CD4-positive, alpha-beta T cell (primary cell): ENCODE results near the gene TESPA1. TPM values are rescaled to one million over a fixed set of nuclear protein-coding genes. Genes with fewer than 3 reads are reported as not detected.
A peak's percentile ranks its signal among the peaks of the same experiment; 100 is the strongest.

Source experiments
- ATAC-seq: fragments of 200-7000 bp; cut with Tn5 transposase; one replicate; pipeline ENCODE4 v1.10.0; 2022; ENCODE audit warnings: mild to moderate bottlenecking; ENCODE audit not compliant: poor library complexity
- CTCF ChIA-PET: fragments of 350-600 bp; sonication (Branson Sonifier 250); formaldehyde crosslinking; loops from one replicate; lab custom pipeline; 2021; ENCODE audit warnings: antibody characterized with exemption, inconsistent platforms; lab: Charles Lee
- POLR2A ChIA-PET: fragments of 350-600 bp; sonication (Branson Sonifier 250); formaldehyde crosslinking; loops from one replicate; lab custom pipeline; 2021; ENCODE audit warnings: antibody characterized with exemption, inconsistent platforms; lab: Charles Lee
- DNase-seq, 14 experiments: peaks; one replicate each; pipeline ENCODE4 v3.0.0-alpha.2; 2013 to 2020; ENCODE audit warnings: mixed read lengths in 2 of 14
- H3K27ac ChIP-seq, 2 donors: one replicate each; pipeline versions ENCODE4 v1.5.1 to v1.7.0; 2013; ENCODE audit warnings: low read length in 2 of 2, low read depth in 1 of 2, mild to moderate bottlenecking in 1 of 2
- H3K27me3 ChIP-seq, 2 experiments: 1 replicate in 1 of 2; 2 replicates in 1 of 2; pipeline versions ENCODE4 v1.6.1 to v1.7.0; 2013; ENCODE audit warnings: low read length in 2 of 2, control low read depth in 1 of 2, mild to moderate bottlenecking in 1 of 2, moderate library complexity in 1 of 2; ENCODE audit not compliant: insufficient read depth in 2 of 2, control insufficient read depth in 1 of 2
- H3K36me3 ChIP-seq: one replicate; pipeline ENCODE4 v1.6.1; 2013; ENCODE audit warnings: low read length, control low read depth; ENCODE audit not compliant: insufficient read depth
- H3K4me1 ChIP-seq: one replicate; pipeline ENCODE4 v1.6.1; 2013; ENCODE audit warnings: low read length, control low read depth; ENCODE audit not compliant: insufficient read depth
- H3K4me3 ChIP-seq: one replicate; pipeline ENCODE4 v1.5.1; 2013; ENCODE audit warnings: mild to moderate bottlenecking, low read length, moderate library complexity
- H3K9me3 ChIP-seq, 2 experiments: 1 replicate in 1 of 2; 2 replicates in 1 of 2; pipeline versions ENCODE4 v1.6.1 to v1.7.0; 2013; ENCODE audit warnings: low read length in 2 of 2, mild to moderate bottlenecking in 2 of 2, control low read depth in 1 of 2, moderate library complexity in 1 of 2; ENCODE audit not compliant: control insufficient read depth in 1 of 2, insufficient read depth in 1 of 2
- H3K27ac Mint-ChIP-seq: one replicate; pipeline ENCODE4 v1.8.0; 2020; ENCODE audit warnings: mixed read lengths
- H3K27me3 Mint-ChIP-seq: one replicate; pipeline ENCODE4 v1.8.0; 2021; ENCODE audit warnings: mixed read lengths
- H3K36me3 Mint-ChIP-seq: one replicate; pipeline ENCODE4 v1.8.0; 2021; ENCODE audit warnings: low read depth, mixed read lengths
- H3K4me1 Mint-ChIP-seq: one replicate; pipeline ENCODE4 v1.8.0; 2021; ENCODE audit warnings: low read depth, mixed read lengths
- H3K4me3 Mint-ChIP-seq: one replicate; pipeline ENCODE4 v1.8.0; 2020; ENCODE audit warnings: mild to moderate bottlenecking, mixed read lengths
- H3K9me3 Mint-ChIP-seq: one replicate; pipeline ENCODE4 v1.8.0; 2020; ENCODE audit warnings: mixed read lengths
- intact Hi-C, 2 experiments: fragments of 100-400 bp; cut with DNase I in 1 of 2; cut with micrococcal nuclease in 1 of 2; formaldehyde crosslinking; loops; one replicate each; pipeline versions ENCODE4 v1.15.1 to v1.9.0; 2023 to 2025; cut with DNase I, micrococcal nuclease
- total RNA-seq, 174 experiments: library from RNA in 2 of 174; stranded (reverse) in 2 of 174; gene quantifications; one replicate each; pipeline ENCODE4 v1.2.3 and lab custom pipeline; 2021 to 2026
- TF ChIP-seq, protein P1 (sequence below): fragments of 200-600 bp; IDR thresholded peaks from one replicate; pipeline ENCODE4 v1.8.0; 2022; ENCODE audit warnings: antibody characterized with exemption, mild to moderate bottlenecking

Gene TESPA1
- total RNA-seq, 2 experiments from 2014 or later: 96.3 to 98.2 TPM

DNA sequence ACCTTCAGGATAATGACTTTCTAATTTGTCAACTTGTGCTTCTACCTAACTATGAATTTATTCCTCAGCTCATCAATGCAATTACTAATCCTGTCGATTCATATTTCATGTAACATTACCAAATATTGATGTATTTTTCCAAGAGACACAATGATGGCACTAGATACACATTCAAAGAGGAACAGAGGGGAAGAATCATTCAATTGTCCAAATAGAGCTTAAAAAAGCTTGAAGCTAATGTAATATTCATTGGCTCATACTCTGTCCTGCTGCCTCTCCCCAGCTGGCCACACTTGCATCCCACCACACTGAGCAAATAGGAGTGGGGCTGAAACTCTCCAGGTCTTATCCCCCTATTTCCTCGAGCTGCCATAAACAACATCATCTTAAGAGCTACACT lies 9.3 kb downstream of the TESPA1 start:
- Histone ChIP-seq H3K36me3 (peaks cover 74% of the 10 kb centered on the region), H3K4me1 (peaks cover 62% of the 10 kb centered on the region), H3K9me3 (no peaks in the 10 kb centered on the region), H3K4me3 (no peak overlapping the region), H3K27me3 (no peaks in the 10 kb centered on the region), H3K27ac (peak overlapping the region in 1 of 2 donors; percentile 5)
- H3K4me1 Mint-ChIP-seq: peaks cover 99% of the 10 kb centered on the region
- ChIA-PET CTCF (interaction anchor here (1.4 to 3.3 kb wide), 3 partner anchors 17 to 97 kb away, joined by 7 to 13 read pairs (median 7); no protein-coding TSS in a partner anchor), POLR2A (interaction anchor here (0.9 to 13.3 kb wide), 5 partner anchors 9 to 94 kb away, joined by 3 to 145 read pairs (median 6); partner anchors contain the start of gene TESPA1)
- peak overlapping the region; percentile 100 for H3K27ac Mint-ChIP-seq
- no peaks in the 10 kb centered on the region for H3K9me3 Mint-ChIP-seq
- peak overlapping the region; percentile 70 for H3K4me3 Mint-ChIP-seq
- intact Hi-C loops: no loop called here
- peaks cover 93% of the 10 kb centered on the region for H3K36me3 Mint-ChIP-seq
- DNase-seq (no peak), ATAC-seq (no peak)
- TF ChIP-seq, protein P1, sequence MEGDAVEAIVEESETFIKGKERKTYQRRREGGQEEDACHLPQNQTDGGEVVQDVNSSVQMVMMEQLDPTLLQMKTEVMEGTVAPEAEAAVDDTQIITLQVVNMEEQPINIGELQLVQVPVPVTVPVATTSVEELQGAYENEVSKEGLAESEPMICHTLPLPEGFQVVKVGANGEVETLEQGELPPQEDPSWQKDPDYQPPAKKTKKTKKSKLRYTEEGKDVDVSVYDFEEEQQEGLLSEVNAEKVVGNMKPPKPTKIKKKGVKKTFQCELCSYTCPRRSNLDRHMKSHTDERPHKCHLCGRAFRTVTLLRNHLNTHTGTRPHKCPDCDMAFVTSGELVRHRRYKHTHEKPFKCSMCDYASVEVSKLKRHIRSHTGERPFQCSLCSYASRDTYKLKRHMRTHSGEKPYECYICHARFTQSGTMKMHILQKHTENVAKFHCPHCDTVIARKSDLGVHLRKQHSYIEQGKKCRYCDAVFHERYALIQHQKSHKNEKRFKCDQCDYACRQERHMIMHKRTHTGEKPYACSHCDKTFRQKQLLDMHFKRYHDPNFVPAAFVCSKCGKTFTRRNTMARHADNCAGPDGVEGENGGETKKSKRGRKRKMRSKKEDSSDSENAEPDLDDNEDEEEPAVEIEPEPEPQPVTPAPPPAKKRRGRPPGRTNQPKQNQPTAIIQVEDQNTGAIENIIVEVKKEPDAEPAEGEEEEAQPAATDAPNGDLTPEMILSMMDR: no peak
- no peaks in the 10 kb centered on the region for H3K27me3 Mint-ChIP-seq

DNA sequence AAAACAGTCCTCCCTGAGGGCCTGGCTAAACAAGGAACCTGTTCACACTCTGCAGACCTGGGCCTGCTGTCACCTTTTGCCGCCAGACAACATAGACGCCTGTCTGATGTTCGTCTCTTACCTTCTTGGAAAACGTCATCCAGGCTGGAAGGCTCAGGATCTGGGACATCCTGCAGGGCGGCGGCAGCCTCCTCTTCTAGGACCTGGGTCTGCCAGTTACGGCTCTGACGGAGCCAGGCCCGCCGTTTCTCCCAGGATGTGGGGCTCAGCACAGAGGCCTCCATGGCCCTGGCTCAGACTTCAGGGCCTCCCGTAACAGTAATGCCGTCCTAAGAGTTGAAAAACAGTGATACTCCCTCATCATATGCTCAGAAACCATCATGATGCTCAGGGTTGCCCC lies 10.3 kb downstream of the TESPA1 start:
- no peaks in the 10 kb centered on the region for H3K27me3 ChIP-seq
- H3K27me3 Mint-ChIP-seq: no peaks in the 10 kb centered on the region
- TF ChIP-seq, protein P1: no peak
- peaks cover 59% of the 10 kb centered on the region for H3K4me1 ChIP-seq
- intact Hi-C loops: no loop called here
- H3K36me3 Mint-ChIP-seq: peaks cover 87% of the 10 kb centered on the region
- ATAC-seq (no peak), DNase-seq (no peak)
- H3K9me3 Mint-ChIP-seq: no peaks in the 10 kb centered on the region
- ChIA-PET POLR2A (interaction anchor here (0.9 to 13.3 kb wide), 3 partner anchors 10 to 98 kb away, joined by 3 to 145 read pairs (median 6); partner anchors contain the start of gene TESPA1), CTCF (interaction anchor here (1.4 to 3.3 kb wide), 4 partner anchors 16 to 98 kb away, joined by 3 to 13 read pairs (median 7); no protein-coding TSS in a partner anchor)
- H3K4me3 ChIP-seq: no peak overlapping the region
- peak overlapping the region; percentile 100 for H3K27ac Mint-ChIP-seq
- H3K27ac ChIP-seq: peak overlapping the region; percentile 24 to 54
- peaks cover 96% of the 10 kb centered on the region for H3K4me1 Mint-ChIP-seq
- H3K9me3 ChIP-seq: no peaks in the 10 kb centered on the region
- H3K4me3 Mint-ChIP-seq: peak overlapping the region; percentile 39
- H3K36me3 ChIP-seq: peaks cover 72% of the 10 kb centered on the region

DNA sequence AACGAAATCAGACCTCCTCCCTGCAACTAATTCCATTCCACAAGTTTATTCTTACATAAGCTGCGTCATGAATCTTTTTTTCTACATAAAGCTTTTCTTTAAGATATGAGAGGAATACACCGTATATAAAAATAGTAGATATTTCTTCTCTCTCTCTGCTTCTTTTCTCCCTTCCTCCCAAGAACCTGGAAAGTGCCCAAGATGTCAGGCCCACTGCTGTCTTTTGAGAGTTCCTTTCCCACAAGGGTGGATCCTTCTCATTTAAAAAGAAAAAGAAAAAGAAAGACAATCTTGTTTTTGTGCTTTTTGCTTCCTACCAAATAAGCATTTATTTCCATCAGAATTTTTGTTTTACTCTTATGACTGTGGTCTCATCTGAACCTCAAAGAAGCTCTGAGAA lies 11.0 kb downstream of the TESPA1 start:
- Mint-ChIP-seq H3K27me3 (no peaks in the 10 kb centered on the region), H3K27ac (peak overlapping the region; percentile 100), H3K4me1 (peaks cover 92% of the 10 kb centered on the region), H3K4me3 (no peak overlapping the region), H3K9me3 (no peaks in the 10 kb centered on the region), H3K36me3 (peaks cover 83% of the 10 kb centered on the region)
- intact Hi-C loops: no loop called here
- DNase-seq (no peak), ATAC-seq (no peak)
- Histone ChIP-seq H3K36me3 (peaks cover 69% of the 10 kb centered on the region), H3K27ac (peak overlapping the region in 1 of 2 donors; percentile 18), H3K4me3 (no peak overlapping the region), H3K4me1 (peaks cover 54% of the 10 kb centered on the region), H3K9me3 (no peaks in the 10 kb centered on the region), H3K27me3 (no peaks in the 10 kb centered on the region)
- POLR2A ChIA-PET: interaction anchor here (1.8 to 13.3 kb wide), 2 partner anchors 11 to 98 kb away, joined by 6 to 145 read pairs; partner anchors contain the start of gene TESPA1
- CTCF ChIA-PET: interaction anchor here (1.0 to 3.3 kb wide), 3 partner anchors 19 to 99 kb away, joined by 3 to 13 read pairs (median 6); no protein-coding TSS in a partner anchor
- TF ChIP-seq, protein P1: no peak
